ENCODE measurements around the gene OR6F1.

DNA sequence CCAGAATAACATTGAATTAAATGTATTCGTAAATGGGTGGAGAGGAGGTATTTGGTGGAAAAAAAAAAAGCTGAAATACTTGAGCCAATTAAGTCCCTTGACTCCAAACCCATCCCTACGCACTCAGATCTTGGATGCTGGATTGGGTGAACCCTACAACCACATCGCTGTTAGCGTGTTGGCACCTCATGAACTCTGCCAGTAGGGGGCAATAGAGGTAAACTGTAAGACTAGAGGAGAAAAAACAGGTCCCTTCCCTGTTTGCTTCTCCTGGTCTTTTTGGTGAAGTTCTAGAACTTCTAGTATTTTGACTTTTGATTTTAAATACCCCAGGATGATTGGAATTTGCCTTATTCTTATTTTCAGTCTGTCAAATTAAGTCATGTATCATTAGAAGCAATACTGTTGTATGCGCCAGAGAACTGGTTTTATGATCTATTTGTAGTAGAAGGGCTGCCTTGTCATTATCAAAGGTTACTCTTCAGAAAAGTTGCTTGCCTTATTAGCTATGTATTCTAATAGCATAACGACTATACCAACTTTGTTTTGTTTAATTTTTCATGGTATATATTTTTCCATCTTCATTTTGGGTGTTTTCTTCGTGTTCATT lies 35.1 kb downstream of the OR6F1 start:
- TF ChIP-seq, protein P1, sequence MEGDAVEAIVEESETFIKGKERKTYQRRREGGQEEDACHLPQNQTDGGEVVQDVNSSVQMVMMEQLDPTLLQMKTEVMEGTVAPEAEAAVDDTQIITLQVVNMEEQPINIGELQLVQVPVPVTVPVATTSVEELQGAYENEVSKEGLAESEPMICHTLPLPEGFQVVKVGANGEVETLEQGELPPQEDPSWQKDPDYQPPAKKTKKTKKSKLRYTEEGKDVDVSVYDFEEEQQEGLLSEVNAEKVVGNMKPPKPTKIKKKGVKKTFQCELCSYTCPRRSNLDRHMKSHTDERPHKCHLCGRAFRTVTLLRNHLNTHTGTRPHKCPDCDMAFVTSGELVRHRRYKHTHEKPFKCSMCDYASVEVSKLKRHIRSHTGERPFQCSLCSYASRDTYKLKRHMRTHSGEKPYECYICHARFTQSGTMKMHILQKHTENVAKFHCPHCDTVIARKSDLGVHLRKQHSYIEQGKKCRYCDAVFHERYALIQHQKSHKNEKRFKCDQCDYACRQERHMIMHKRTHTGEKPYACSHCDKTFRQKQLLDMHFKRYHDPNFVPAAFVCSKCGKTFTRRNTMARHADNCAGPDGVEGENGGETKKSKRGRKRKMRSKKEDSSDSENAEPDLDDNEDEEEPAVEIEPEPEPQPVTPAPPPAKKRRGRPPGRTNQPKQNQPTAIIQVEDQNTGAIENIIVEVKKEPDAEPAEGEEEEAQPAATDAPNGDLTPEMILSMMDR (IDR thresholded peaks at IDR 0.05; ENCODE audit: insufficient read depth, low read depth, low read length) = peak; percentile 69
- no peak for TF ChIP-seq EZH2 (IDR thresholded peaks at IDR 0.05; ENCODE audit: insufficient read depth, low read length)

Data from astrocyte (in vitro differentiated cells and primary cell).